Hematopoietic multipotent progenitor cell treated with erythropoietin and hydrocortisone succinate and interleukin-3 and kit ligand, for 4 days (in vitro differentiated cells): ENCODE results near the gene KCNQ1.

Experiments
- DNase-seq: peaks from one replicate; pipeline ENCODE4 v3.0.0-alpha.2; 2015

KCNQ1 gene

GRCh38 chr11:2573240-2574042, 128.6 kb downstream of the KCNQ1 start:
- no peak for DNase-seq

- no peak for DNase-seq
These were observed 129.3 kb downstream of the KCNQ1 start for GRCh38 chr11:2574043-2574552.

GRCh38 chr11:2574553-2575535, 130.0 kb downstream of the KCNQ1 start:
- no peak for DNase-seq

GRCh38 chr11:2575591-2576051, 130.8 kb downstream of the KCNQ1 start:
- DNase-seq = no peak

- DNase-seq = no peak
These were observed 131.3 kb downstream of the KCNQ1 start for GRCh38 chr11:2576111-2576510.

GRCh38 chr11:2576549-2576948, 131.7 kb downstream of the KCNQ1 start:
- DNase-seq = no peak

GRCh38 chr11:2577031-2577990, 132.5 kb downstream of the KCNQ1 start:
- no peak for DNase-seq

GRCh38 chr11:2577991-2578928, 133.5 kb downstream of the KCNQ1 start:
- no peak for DNase-seq

GRCh38 chr11:2578929-2579270, 134.1 kb downstream of the KCNQ1 start:
- no peak for DNase-seq

GRCh38 chr11:2579315-2580060, 134.7 kb downstream of the KCNQ1 start:
- DNase-seq = no peak

GRCh38 chr11:2580061-2580421, 135.2 kb downstream of the KCNQ1 start:
- no peak for DNase-seq

- no peak for DNase-seq
These were observed 135.8 kb downstream of the KCNQ1 start for GRCh38 chr11:2580571-2581001.

- no peak for DNase-seq
These were observed 136.5 kb downstream of the KCNQ1 start for GRCh38 chr11:2581151-2581930.

GRCh38 chr11:2581931-2582350, 137.1 kb downstream of the KCNQ1 start:
- no peak for DNase-seq

- no peak for DNase-seq
These were observed 137.6 kb downstream of the KCNQ1 start for GRCh38 chr11:2582351-2582945.

- DNase-seq = no peak
These were observed 138.3 kb downstream of the KCNQ1 start for GRCh38 chr11:2582946-2583604.

- DNase-seq = no peak
These were observed 138.8 kb downstream of the KCNQ1 start for GRCh38 chr11:2583605-2583958.

- no peak for DNase-seq
These were observed 139.6 kb downstream of the KCNQ1 start for GRCh38 chr11:2584434-2584811.
